Measurements from ENCODE around the gene HHEX. TPM values are rescaled to one million over a fixed set of nuclear protein-coding genes. Genes with fewer than 3 reads are reported as not detected.

The HHEX gene
- total RNA-seq, 1 experiment from 2014 or later: 91.5 TPM

- Mint-ChIP-seq H3K4me3 (ENCODE audit: low read depth, unreplicated experiment) (no peak overlapping the region), H3K27me3 (ENCODE audit: unreplicated experiment) (no peaks in the 10 kb centered on the region), H3K9me3 (ENCODE audit: low read depth, unreplicated experiment) (no peaks in the 10 kb centered on the region), H3K4me1 (ENCODE audit: low read depth, unreplicated experiment) (no peaks in the 10 kb centered on the region), H3K27ac (ENCODE audit: unreplicated experiment) (no peak overlapping the region), H3K36me3 (ENCODE audit: insufficient read depth, unreplicated experiment) (no peaks in the 10 kb centered on the region)
- DNase-seq: no peak
- no TSS peak for BruUV-seq (replicated peaks)
- CTCF ChIA-PET: no interaction called here
- TF ChIP-seq CTCF (IDR thresholded peaks at IDR 0.05; ENCODE audit: unreplicated experiment): no peak
- intact Hi-C loops (cut with micrococcal nuclease; ENCODE audit: unreplicated experiment): no loop called here
These were observed 25.4 kb upstream of the HHEX start for GRCh38 chr10:92664322-92664721.

GRCh38 chr10:92667078-92667477, 22.7 kb upstream of the HHEX start:
- Mint-ChIP-seq H3K27ac (ENCODE audit: unreplicated experiment) (no peak overlapping the region), H3K4me1 (ENCODE audit: low read depth, unreplicated experiment) (no peaks in the 10 kb centered on the region), H3K9me3 (ENCODE audit: low read depth, unreplicated experiment) (no peaks in the 10 kb centered on the region), H3K36me3 (ENCODE audit: insufficient read depth, unreplicated experiment) (no peaks in the 10 kb centered on the region), H3K27me3 (ENCODE audit: unreplicated experiment) (no peaks in the 10 kb centered on the region), H3K4me3 (ENCODE audit: low read depth, unreplicated experiment) (no peak overlapping the region)
- no TSS peak for BruUV-seq (replicated peaks)
- no peak for TF ChIP-seq CTCF (IDR thresholded peaks at IDR 0.05; ENCODE audit: unreplicated experiment)
- no peak for DNase-seq
- intact Hi-C loops (cut with micrococcal nuclease; ENCODE audit: unreplicated experiment): no loop called here
- CTCF ChIA-PET: no interaction called here

- CTCF ChIA-PET: no interaction called here
- Mint-ChIP-seq H3K36me3 (ENCODE audit: insufficient read depth, unreplicated experiment) (no peaks in the 10 kb centered on the region), H3K4me1 (ENCODE audit: low read depth, unreplicated experiment) (no peaks in the 10 kb centered on the region), H3K27me3 (ENCODE audit: unreplicated experiment) (no peaks in the 10 kb centered on the region), H3K4me3 (ENCODE audit: low read depth, unreplicated experiment) (no peak overlapping the region), H3K27ac (ENCODE audit: unreplicated experiment) (no peak overlapping the region), H3K9me3 (ENCODE audit: low read depth, unreplicated experiment) (no peaks in the 10 kb centered on the region)
- intact Hi-C loops (cut with micrococcal nuclease; ENCODE audit: unreplicated experiment): no loop called here
- no peak for DNase-seq
- no peak for TF ChIP-seq CTCF (IDR thresholded peaks at IDR 0.05; ENCODE audit: unreplicated experiment)
- BruUV-seq (replicated peaks): no TSS peak
These were observed 12.0 kb upstream of the HHEX start for GRCh38 chr10:92677708-92678107.

- Mint-ChIP-seq H3K4me3 (ENCODE audit: low read depth, unreplicated experiment) (no peak overlapping the region), H3K36me3 (ENCODE audit: insufficient read depth, unreplicated experiment) (no peaks in the 10 kb centered on the region), H3K27me3 (ENCODE audit: unreplicated experiment) (no peaks in the 10 kb centered on the region), H3K9me3 (ENCODE audit: low read depth, unreplicated experiment) (no peaks in the 10 kb centered on the region), H3K4me1 (ENCODE audit: low read depth, unreplicated experiment) (no peaks in the 10 kb centered on the region), H3K27ac (ENCODE audit: unreplicated experiment) (no peak overlapping the region)
- intact Hi-C loops (cut with micrococcal nuclease; ENCODE audit: unreplicated experiment): no loop called here
- DNase-seq: no peak
- CTCF ChIA-PET: no interaction called here
- TF ChIP-seq CTCF (IDR thresholded peaks at IDR 0.05; ENCODE audit: unreplicated experiment): no peak
- BruUV-seq (replicated peaks): no TSS peak
These were observed 11.5 kb upstream of the HHEX start for GRCh38 chr10:92678206-92678605.

Measured in Calu3 (cell line).